GM21825 (cell line): ENCODE data around the gene CACFD1.

Source experiments
- ATAC-seq: cut with Tn5 transposase; IDR thresholded peaks from one replicate; pipeline ENCODE4 v1.9.1; 2021; ENCODE audit warnings: mild to moderate bottlenecking, moderate library complexity; ENCODE audit not compliant: unreplicated experiment

CACFD1 gene

DNA sequence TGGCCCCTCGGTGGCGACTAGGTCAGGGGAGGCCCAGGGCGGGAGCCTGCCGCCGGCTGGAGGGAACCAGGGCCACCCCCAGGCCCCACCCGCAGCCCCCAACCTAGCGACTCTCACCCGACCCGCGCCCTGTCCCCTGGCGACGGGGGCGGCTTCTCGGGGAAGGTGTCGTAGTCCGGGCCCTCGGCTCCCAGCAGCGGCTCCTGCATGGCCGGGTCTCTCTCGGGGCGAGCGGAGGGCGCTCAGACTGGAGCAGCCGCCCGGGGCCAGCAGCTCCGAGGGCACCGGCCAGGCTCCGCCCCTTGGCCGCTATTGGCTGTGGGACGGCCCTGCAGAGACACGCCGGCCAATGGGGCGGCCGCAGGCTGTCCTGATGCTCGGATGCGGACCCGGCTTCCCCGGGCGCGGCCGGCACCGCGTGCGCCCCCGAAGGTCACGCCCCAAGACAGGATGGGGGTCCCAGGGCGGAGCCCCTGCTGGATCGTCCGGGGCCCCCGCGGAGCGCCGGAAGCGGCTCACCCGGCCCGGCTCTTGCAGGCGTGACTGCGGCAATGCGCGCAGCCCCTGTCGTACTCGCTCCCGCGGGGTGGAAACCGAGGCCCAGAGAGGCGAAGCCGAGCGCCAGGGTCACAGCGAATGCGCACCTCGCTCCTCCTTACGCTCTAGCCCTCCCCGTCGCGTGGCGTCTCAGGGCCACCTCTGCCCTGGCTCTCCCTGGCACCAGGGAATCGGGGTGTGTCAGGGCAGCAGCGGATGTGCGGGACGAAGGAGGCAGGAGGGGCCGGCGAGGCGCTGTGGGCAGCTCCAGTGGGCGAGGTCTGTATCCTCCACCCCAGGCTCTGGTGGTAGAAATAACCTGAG is 19.3 kb downstream of the CACFD1 start, which contains the start of gene SLC2A6:
Gene SLC2A6, minus strand, starts transcription at position 249 of the 861 bp plus-strand sequence. Its CDS starts 40 bp downstream, at position 209.
- ATAC-seq: peak; percentile 87

DNA sequence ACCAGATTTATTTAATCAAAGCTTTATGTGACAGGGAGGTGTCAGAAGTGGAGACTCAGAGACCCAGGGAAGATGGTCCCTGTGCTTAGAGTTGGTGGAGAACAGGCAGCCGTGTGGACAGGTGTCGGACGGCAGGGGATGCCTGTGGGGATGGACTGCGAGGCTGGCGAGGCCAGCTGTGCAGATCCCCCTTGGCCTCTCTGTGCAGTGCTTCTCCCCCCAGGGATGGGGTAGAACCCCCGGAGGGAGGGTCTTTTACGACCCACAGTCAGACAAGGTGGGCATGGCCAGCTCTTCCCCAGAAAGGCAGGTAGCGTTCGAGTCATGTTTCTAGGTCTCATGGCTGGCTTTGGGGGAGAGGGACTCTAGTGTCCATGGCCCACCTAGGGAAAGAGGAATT is 23.8 kb downstream of the CACFD1 start:
- ATAC-seq: no peak

- ATAC-seq: no peak
Measured at GRCh38 chr9:133484671-133485437, 25.1 kb downstream of the CACFD1 start.

- ATAC-seq: no peak
Measured at GRCh38 chr9:133485531-133486260, 25.9 kb downstream of the CACFD1 start.

DNA sequence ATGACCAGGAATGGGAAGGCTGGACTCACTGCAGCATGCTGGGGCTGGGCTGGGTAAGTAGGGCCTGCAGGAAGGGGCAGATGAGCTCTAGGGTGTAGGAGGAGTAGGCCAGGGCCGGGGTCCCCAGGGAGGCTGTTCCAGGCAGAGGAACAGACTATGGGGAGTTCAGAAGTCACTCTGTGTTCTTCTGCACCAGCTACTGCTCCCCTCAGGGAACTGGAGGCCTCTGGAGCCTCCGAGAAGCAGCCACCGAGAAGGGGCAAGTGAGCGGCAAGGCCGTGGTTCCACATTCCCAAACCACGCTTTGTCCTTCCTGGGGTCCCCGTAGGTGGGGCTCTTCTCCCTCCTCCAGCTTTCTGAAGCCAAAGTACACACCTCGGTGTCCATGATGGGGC is 27.6 kb downstream of the CACFD1 start:
- ATAC-seq: no peak

DNA sequence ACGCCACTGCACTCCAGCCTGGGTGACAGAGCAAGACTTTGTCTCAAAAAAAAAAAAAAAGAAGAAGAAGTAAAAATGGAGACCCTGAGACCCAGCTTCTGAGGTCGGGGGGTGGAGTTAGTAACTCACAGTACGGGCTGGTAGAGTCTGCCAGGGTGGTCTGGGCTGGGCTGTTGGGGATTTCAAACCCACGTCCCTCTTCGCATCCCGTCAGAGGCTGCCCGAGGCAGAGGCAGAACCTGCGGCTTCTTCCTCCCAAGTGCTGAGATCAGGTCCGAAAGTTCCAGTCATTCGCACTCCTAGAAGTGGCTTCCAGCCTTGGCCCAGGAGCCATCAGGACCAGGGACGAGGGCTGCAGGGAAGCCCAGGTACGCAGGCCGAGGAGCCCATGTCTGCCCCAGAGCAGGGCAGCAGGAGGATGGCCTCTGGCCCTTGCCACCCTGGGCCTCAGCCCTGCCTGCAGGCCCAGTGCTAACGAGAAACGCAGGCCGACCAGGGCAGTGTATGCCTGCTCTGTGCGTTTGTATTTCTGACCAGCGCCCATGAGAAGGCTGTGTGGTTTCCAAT is 29.0 kb downstream of the CACFD1 start:
- no peak for ATAC-seq

DNA sequence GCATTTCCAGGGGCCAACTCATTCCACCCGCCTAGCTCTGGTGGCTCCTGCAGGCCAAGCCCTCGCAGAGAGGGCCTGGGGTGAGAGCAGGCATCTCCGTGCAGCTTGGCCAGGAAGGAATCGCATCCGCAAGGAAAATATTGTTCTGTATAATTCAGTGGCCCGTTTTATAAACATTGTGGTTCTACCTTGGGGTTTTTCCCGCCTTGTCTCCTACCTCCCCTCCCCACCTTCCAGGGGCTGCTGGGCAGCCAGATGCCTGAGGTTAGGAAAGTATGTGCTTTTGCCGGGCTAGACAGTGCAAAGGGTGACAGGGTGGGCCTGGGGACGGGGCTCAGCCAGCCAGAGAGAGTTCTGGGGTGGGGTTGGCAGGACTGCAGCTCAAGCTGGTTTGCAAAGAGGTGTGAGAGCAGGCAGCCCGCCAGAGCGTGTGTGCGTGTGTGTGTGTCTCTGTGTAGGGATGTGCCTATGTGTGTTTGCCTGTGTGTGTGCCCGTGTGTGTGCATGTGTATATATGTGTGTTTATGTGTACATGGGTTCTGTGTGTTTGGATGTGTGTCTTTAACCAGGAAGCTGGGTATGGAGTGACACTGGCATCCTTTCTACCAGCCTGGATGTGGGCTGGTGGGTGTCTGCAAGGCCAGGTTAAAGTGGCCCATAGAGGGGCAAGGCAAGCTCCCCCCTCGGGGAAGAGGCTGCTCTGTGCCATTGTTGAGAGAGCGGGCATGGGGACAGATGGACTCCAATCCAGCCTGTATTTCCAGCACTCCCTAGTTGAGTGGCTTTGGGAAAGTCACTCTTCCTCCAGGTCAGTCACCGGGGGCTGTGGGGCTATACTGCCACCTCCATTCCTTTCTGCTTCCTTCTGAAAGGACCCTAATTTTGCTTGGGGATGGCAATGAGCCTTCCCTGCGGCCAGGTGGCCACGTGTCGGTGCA is 29.7 kb downstream of the CACFD1 start:
- no peak for ATAC-seq

- no peak for ATAC-seq
Measured at GRCh38 chr9:133490201-133490681, 30.5 kb downstream of the CACFD1 start.

GRCh38 chr9:133490865-133491655 is 31.3 kb downstream of the CACFD1 start:
- no peak for ATAC-seq

DNA sequence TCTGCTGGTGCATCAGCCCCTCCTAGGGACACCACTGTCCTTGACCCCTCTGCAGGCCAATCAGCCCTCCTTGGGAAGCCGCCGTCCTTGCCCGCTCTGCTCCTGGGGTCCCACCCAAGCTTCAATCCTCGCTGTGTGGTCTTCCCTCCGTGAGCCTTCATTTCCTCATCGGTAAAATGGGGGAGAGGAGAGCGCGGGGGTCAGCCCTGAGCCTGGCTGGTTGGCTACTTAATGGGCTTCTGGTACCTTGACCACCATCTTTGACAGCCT is 31.8 kb downstream of the CACFD1 start:
- ATAC-seq: no peak

DNA sequence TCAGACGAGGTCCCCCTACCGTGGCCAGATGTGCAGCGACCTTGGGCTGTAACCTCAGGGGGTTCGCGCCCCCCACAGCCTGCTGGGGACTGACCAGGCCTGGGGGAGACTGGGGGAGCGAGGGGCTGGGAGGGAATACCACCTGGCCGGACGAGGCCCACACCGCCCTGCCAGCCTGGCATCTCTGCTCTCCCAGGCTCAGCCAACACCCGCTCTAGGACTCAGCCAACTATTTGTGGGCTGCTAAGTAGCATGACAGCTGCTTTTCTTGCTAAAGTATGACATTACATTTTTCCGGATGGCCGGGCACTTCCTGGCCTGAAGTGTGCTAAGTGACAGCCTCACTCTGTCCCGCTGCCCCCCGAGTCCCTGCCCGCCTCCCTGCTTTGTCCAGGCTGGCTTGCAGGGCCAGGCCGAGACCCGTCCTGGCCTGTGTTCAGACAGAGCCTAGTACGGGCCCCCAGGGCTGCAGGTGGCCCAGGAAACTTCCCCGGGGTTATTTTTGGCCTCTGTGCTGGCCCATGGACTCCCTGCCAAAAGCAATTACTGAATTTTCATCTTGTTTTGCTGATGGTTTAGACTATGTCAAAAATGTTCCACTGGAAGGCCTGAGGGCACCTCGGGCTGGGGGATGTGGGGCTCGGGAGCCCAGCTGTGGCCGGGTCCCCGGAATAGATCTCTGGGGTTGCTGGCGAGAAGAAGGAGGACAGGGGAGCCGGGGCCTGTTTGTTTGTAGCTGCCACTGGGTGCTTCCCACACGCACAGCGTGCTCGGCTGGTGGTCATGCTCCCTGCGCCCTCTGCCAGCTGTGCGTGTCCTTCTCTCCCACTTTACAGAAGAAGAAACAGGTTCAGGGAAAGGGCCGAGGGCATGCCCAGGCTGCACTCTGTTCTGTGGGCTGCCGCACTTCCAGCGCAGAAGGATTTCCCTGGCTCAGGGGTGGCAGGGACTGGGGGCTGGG is 32.6 kb downstream of the CACFD1 start:
- ATAC-seq: no peak

- no peak for ATAC-seq
Measured at GRCh38 chr9:133493428-133493827, 33.6 kb downstream of the CACFD1 start.

- no peak for ATAC-seq
Measured at GRCh38 chr9:133493845-133494540, 34.2 kb downstream of the CACFD1 start.

GRCh38 chr9:133494636-133495326 is 35.0 kb downstream of the CACFD1 start:
- no peak for ATAC-seq

- no peak for ATAC-seq
Measured at GRCh38 chr9:133495327-133496293, 35.8 kb downstream of the CACFD1 start.
